Measurements from ENCODE around the gene MUC22.

- no peak for TF ChIP-seq CTCF (conservative IDR thresholded peaks at IDR 0.05; ENCODE audit: low read depth, low read length)
- no peak for TF ChIP-seq POLR2A (IDR thresholded peaks at IDR 0.05; ENCODE audit: low read depth, low read length)
- TF ChIP-seq ELK1 (IDR thresholded peaks at IDR 0.05; ENCODE audit: borderline replicate concordance, low read depth, low read length), result no peak
- peak; percentile 35; the same call in 1 of the 2 replicates for TF ChIP-seq FOS (IDR thresholded peaks at IDR 0.05; ENCODE audit: low read depth, low read length)
- TF ChIP-seq RAD21 (IDR thresholded peaks at IDR 0.05; ENCODE audit: low read length), result no peak
- no peak for TF ChIP-seq MXI1 (IDR thresholded peaks at IDR 0.05; ENCODE audit: borderline replicate concordance, low read depth, low read length)
- no peak for TF ChIP-seq SMC3 (IDR thresholded peaks at IDR 0.05; ENCODE audit: low read depth, low read length)
- TF ChIP-seq BHLHE40 (IDR thresholded peaks at IDR 0.05; ENCODE audit: low read depth, low read length), result no peak
- no peak for TF ChIP-seq CEBPB (IDR thresholded peaks at IDR 0.05; ENCODE audit: low read depth, low read length)
- no peak for TF ChIP-seq RFX5 (IDR thresholded peaks at IDR 0.05; ENCODE audit: low read depth, low read length)
- no peak for TF ChIP-seq RCOR1 (IDR thresholded peaks at IDR 0.05; ENCODE audit: insufficient replicate concordance, low read length)
- TF ChIP-seq USF2 (IDR thresholded peaks at IDR 0.05; ENCODE audit: low read depth, low read length), result no peak
- TF ChIP-seq MAZ (IDR thresholded peaks at IDR 0.05; ENCODE audit: borderline replicate concordance, low read depth, low read length), result no peak
Observed at GRCh38 chr6:31010393-31011060, at the start of gene MUC22.

Measured in IMR-90 (cell line).